ENCODE data around the gene POU2AF3.

DNA sequence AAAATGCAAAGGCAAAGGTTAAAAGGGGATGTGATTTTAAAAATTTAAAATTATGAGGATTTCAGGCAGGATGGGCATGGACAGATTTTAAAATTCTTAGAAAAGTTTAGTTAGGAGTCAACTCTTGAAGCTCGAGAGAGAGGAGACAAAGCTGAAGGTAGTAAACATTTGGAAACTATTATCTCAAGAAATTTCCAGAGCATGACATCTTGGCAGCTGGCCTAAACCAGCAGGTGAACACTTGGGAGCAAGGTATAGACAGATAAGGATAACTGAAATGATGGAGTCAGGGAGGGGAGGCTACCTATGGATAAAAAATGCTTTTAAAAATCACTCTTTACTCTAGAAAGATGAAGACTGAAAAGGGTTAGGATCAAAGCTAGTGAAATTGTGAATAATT is 13.7 kb downstream of the POU2AF3 start:
- TF ChIP-seq, protein P1, sequence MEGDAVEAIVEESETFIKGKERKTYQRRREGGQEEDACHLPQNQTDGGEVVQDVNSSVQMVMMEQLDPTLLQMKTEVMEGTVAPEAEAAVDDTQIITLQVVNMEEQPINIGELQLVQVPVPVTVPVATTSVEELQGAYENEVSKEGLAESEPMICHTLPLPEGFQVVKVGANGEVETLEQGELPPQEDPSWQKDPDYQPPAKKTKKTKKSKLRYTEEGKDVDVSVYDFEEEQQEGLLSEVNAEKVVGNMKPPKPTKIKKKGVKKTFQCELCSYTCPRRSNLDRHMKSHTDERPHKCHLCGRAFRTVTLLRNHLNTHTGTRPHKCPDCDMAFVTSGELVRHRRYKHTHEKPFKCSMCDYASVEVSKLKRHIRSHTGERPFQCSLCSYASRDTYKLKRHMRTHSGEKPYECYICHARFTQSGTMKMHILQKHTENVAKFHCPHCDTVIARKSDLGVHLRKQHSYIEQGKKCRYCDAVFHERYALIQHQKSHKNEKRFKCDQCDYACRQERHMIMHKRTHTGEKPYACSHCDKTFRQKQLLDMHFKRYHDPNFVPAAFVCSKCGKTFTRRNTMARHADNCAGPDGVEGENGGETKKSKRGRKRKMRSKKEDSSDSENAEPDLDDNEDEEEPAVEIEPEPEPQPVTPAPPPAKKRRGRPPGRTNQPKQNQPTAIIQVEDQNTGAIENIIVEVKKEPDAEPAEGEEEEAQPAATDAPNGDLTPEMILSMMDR (optimal IDR thresholded peaks at IDR 0.05 in 1 of 3, IDR thresholded peaks at IDR 0.05 in 1 of 3, conservative IDR thresholded peaks at IDR 0.05 in 1 of 3; ENCODE audit: extremely low read depth in 1 of 3, insufficient read depth in 2 of 3, low read length in 3 of 3), result no peak
- no peak for TF ChIP-seq EZH2 (IDR thresholded peaks at IDR 0.05; ENCODE audit: low read length)

Measured in keratinocyte (primary cell).